CMK (cell line): ENCODE data around the gene TRAPPC6A.

Source experiments
- DNase-seq: peaks from one replicate; pipeline ENCODE4 v3.0.0-alpha.2; 2010; ENCODE audit warnings: low read depth

The TRAPPC6A gene, protein sequence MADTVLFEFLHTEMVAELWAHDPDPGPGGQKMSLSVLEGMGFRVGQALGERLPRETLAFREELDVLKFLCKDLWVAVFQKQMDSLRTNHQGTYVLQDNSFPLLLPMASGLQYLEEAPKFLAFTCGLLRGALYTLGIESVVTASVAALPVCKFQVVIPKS

DNA sequence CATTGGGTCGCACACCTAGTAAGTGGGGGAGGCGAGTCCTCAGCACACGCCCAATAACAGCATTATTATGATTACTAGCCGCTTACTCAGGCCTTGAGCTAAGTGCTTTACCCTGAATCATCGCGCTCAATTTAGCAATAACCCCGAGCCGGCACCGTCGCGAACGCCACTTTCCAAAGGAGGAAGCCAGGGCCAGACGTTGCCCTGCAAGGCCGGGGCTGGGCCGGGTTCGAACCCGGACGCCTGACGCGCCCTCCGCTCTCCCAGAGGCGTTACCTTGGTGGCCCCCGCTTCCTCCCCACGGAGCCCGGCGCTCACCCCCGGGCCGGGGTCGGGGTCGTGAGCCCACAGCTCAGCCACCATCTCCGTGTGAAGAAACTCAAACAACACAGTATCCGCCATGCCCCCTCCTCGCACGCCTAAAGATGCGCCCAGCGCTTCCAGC is at the start of gene TRAPPC6A:
Gene TRAPPC6A (minus strand): TSS at position 421 of the 445 bp plus-strand sequence. CDS start 19 bp downstream, at position 402.
- no peak for DNase-seq

DNA sequence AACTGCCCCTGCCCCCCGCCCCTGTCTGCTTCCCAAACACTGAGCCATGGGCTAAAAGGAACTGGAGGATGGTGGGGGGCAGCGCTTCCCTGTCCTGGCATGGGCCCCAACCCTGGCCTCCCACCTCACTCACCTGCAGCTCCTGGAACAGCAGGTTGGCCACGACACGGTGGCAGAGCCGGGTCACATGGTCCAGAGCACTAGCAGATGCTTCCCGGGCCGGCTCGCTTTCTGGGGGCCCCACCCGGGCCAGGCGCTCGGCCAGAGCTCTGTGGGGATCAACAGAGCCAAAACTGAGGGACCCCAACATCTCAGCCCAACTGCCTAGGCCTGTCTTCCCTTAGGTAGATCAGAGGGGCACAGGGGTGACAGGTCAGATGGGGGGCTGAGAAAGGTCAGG is 46.6 kb upstream of the TRAPPC6A start:
- no peak for DNase-seq

GRCh38 chr19:45223879-45224278 is 45.8 kb upstream of the TRAPPC6A start:
- DNase-seq = no peak

DNA sequence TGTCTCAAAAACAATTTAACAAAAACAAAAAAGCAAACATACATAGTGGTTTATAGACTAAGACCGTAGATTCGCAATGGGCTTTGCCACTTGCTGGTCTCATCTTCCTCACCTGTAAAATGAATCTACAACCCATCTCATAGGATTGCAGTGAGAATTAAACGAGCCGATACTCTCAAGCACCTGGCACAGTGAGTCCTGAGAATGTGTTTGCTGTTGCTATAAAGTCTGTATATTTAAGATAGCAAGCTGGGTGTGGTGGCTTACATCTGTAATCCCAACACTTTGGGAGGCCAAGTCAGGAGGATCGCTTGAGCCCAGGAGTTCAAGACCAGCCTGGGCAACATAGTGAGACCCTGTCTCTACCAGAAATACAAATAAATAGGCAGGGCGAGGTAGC is 44.7 kb upstream of the TRAPPC6A start:
- no peak for DNase-seq

- DNase-seq = no peak
Observed at GRCh38 chr19:45218911-45219743, 41.1 kb upstream of the TRAPPC6A start.

DNA sequence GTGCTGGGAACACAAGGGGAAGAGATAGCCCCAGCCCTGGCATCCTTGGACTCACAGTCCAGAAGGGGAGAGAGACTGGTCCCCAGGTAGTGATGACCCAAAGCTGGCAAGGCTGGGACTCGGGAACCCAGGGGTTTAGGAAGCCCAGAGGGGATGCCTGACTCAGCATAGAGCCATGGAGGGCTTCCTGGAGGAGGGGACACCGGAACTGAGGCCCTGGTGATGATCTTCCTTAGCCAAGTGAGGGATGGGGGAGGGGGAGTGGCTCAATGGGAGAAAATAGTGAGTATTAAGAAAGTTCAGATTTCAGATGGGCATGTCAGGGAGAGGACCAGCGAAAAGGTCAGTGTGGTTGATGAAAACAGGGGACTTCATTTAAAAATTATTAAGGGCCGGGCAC is 40.4 kb upstream of the TRAPPC6A start:
- DNase-seq = no peak

DNA sequence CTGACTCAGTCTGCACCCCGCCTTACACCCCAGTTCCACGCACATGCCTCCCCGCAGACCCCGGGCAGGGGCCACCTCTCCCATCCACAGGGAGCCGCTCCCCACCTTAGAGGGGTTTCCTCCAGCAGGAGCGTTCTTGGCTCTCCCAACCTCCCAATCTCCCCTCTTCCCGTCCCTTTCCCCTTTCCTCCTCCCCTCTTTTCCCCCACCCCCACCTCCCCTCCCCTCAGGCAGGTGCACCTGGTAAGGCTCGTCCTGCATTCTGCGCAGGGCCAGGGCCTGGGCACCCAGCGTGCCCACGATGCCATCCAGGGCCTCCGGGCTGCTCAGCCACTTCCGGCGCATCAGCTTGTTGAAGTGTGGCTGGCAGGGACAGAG is 39.9 kb upstream of the TRAPPC6A start:
- DNase-seq = no peak

DNA sequence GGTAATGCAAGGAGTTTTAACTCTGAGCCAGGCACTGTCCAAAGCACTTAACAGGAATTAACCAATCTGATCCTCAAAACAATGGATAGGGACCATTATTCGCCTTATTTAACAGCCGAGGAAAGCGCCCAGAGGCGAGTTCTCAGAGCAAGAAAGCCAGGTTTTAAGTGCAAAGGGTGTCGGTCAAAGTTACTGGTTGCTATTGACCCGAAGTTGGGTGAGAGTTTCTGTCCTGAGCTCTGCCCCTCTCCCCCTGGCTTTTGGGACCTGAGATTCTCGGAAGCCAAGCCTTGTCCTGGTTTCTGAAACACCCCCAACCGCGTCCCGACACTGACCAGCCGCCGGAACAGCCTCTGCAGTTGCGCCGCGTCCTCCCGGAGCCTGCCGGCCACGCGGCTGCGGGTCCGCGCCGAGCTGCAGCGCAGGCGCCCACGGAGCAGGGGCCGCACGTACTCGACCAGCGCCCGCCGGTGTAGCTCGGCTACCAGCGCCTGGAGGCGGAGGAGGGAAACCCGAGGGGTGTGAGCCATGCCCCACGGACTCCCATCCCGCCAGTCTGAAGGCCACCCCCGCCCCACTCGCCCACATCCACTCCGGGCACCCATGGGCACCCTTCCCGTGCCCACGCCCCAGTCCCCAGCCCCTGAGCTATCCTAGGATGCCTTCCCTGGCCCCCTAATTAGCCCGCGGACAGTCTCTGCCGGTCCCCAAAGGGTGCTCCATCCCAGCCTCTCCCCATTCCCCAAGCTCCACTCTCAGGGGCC is 39.3 kb upstream of the TRAPPC6A start:
- no peak for DNase-seq

- DNase-seq = no peak
Observed at GRCh38 chr19:45216667-45217066, 38.6 kb upstream of the TRAPPC6A start.

- no peak for DNase-seq
Observed at GRCh38 chr19:45215391-45216191, 37.6 kb upstream of the TRAPPC6A start.

DNA sequence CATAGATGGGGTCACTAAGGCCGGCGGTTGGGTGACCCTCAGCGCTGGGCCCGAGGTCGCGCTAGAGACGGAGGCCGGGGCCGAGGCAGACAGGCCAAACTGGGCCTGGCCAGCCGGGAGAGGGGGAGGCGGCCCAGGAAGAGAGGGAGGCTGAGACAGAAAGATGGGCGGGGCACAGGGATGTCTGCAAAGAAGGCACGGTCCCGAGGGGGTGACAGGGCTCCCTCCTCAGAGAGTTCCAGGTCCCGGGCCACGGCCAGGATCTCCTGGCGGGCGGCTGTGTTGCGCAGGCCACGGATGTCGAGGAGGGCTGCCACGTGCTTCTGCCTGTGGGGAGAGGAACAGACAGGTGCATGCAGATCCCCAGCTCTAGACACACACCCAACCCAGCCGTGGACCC is 35.0 kb upstream of the TRAPPC6A start:
- DNase-seq = no peak

- no peak for DNase-seq
Observed at GRCh38 chr19:45211751-45212381, 33.8 kb upstream of the TRAPPC6A start.

GRCh38 chr19:45206328-45206727 is 28.3 kb upstream of the TRAPPC6A start:
- no peak for DNase-seq

DNA sequence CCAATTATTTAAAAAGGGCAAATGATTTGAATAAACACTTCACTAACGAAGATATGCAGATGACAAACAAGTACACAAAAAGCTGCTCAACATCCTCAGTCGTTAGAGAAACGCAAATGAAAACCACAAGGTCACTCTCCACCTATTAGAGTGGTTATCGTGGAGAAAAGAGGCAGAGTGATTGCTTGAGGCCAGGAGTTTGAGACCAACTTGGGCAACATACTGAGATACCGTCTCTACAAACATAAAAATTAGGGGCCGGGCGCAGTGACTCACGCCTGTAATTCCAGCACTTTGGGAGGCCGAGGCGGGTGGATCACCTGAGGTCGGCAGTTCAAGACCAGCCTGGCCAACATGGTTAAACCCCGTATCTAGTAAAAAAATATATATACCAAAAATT is 27.8 kb upstream of the TRAPPC6A start:
- no peak for DNase-seq

DNA sequence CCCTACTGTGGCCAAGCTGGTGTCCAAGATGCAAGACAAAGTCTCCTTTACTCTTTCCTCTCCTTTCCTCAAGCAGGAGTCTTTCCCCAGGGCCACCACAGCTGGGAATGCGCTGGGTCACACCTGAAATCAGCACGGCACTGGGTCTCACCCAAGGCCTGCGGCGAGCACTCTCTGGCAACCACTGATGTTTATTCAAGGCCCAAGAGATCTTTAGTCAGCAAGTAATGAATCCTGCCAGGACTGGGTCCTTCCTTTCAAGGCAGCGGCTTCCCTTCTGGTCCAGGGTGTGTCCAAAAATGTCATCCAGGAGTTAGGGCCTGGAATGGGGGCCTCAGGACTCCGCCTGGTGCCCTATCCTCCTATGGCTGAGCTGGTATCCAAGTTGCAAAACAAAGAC is 24.6 kb upstream of the TRAPPC6A start:
- DNase-seq = no peak

GRCh38 chr19:45200568-45200967 is 22.5 kb upstream of the TRAPPC6A start:
- DNase-seq = no peak

DNA sequence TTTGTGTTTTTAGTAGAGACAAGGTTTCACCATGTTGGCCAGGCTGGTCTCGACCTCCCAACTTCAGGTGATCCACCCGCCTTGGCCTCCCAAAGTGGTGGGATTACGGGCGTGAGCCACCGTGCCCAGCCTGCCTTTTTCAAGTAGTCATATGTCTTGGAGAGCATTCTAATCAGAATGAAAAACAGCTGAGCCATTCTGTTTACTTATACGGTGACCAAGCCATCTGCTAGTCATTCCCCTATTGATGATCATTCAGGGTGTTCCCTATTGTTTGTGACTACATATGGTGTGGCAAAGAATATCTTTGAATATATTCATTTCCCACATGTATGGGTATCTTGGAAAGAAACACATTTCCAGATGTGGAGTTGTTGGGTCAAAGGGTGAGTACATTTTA is 17.7 kb upstream of the TRAPPC6A start:
- DNase-seq = no peak

- DNase-seq = no peak
Observed at GRCh38 chr19:45191375-45191774, 13.3 kb upstream of the TRAPPC6A start.

GRCh38 chr19:45189971-45190370 is 11.9 kb upstream of the TRAPPC6A start:
- DNase-seq = no peak

- no peak for DNase-seq
Observed at GRCh38 chr19:45187421-45188100, 9.5 kb upstream of the TRAPPC6A start.
